Spleen (tissue), 7 donors: ENCODE data around the gene MYOF.

Experiments
- CTCF ChIP-seq, 11 experiments: fragments of 200-600 bp in 7 of 11; fragments of 450-650 bp in 4 of 11; sonication (generic) in 4 of 11; IDR thresholded peaks in 8 of 11; conservative IDR thresholded peaks in 3 of 11; 1 replicate in 7 of 11; 2 replicates in 4 of 11; pipeline versions ENCODE4 v1.4.0 to v1.8.0; 2016 to 2021; ENCODE audit warnings: antibody characterized with exemption in 11 of 11, inconsistent platforms in 4 of 11, mild to moderate bottlenecking in 1 of 11
- POLR2AphosphoS5 ChIP-seq, 3 donors: sonication (generic); formaldehyde crosslinking; IDR thresholded peaks; one replicate each; pipeline ENCODE4 v1.5.1; 2017; ENCODE audit warnings: antibody characterized with exemption in 3 of 3
- donor health status: DM: no; HTN: no; CAD: no; lungs with moderate emphysema.
- donor health status: DM: no; HTN: no; CAD: no.
- donor health status: DM: no; HTN: no; CAD: no.

- TF ChIP-seq POLR2AphosphoS5 (IDR thresholded peaks at IDR 0.05) = no peak
- TF ChIP-seq CTCF (IDR thresholded peaks at IDR 0.05 in 8 of 11, conservative IDR thresholded peaks at IDR 0.05 in 3 of 11) = no peak
These were observed 139.2 kb downstream of the MYOF start for GRCh38 chr10:93342921-93343320.
